Memory B cell (primary cell): ENCODE results near the gene GCNT2.
"Not testable (repeated sequence)": the region's sequence is repeated elsewhere in the genome, so short reads cannot be mapped to it uniquely, and the experiment has no call there.

Source experiments
- ATAC-seq: fragments of 150-1000 bp; cut with Tn5 transposase; 2 replicates; pipeline ENCODE4 v1.10.0; 2021; ENCODE audit warnings: low read depth, mild to moderate bottlenecking, moderate library complexity
- DNase-seq, 2 donors: peaks; one replicate each; pipeline ENCODE4 v3.0.0; 2022; ENCODE audit warnings: low spot score in 2 of 2
- H3K27ac Mint-ChIP-seq: one replicate; pipeline ENCODE4 v1.8.0; 2022; ENCODE audit warnings: mild to moderate bottlenecking, moderate library complexity, mixed read lengths
- H3K27me3 Mint-ChIP-seq: one replicate; pipeline ENCODE4 v1.8.0; 2022; ENCODE audit warnings: mixed read lengths
- H3K36me3 Mint-ChIP-seq: one replicate; pipeline ENCODE4 v1.8.0; 2022; ENCODE audit warnings: mild to moderate bottlenecking, mixed read lengths
- H3K4me1 Mint-ChIP-seq: one replicate; pipeline ENCODE4 v1.8.0; 2022; ENCODE audit warnings: mixed read lengths
- H3K4me3 Mint-ChIP-seq: one replicate; pipeline ENCODE4 v1.8.0; 2022; ENCODE audit warnings: mild to moderate bottlenecking, moderate library complexity, mixed read lengths
- H3K9me3 Mint-ChIP-seq: one replicate; pipeline ENCODE4 v1.8.0; 2022; ENCODE audit warnings: mixed read lengths

Gene GCNT2

DNA sequence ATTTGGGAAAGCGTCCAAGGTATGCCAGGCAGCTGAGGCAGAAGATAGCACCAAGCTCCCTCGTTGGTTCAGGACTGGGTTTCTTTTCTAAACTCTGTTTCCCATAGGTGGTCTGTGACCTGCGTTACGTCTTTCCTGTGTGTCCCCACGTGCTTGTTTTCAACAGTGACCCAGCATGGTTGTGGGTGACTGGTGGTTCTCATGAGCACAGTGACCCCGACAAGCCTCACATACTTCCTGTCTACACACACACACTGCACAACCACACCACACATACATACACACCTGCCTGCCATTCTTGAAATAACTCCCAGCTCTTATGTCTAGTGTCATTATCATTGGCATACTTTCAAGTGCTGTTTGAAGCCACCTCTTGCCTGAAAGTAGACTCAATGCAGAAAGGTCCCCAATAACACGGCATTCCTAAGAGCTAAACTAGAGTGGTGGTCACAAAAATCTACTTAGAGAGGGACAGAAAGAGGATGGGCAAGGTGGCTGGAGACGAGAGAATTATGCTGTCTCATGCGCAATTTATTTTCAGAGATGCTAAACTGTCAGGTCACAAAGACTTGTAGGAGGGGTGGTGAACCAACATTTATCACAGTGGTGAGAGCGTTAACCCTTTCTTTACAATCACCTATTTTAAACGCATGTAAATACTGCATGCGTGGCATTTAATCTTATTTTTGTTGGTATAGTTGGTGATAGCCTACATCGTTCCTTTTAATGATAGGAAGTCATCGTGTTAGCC is 66.7 kb downstream of the GCNT2 start:
- Mint-ChIP-seq H3K27ac (no peak overlapping the region), H3K27me3 (no peaks in the 10 kb centered on the region), H3K4me3 (no peak overlapping the region), H3K36me3 (peaks cover 15% of the 10 kb centered on the region), H3K9me3 (no peaks in the 10 kb centered on the region), H3K4me1 (peaks cover 14% of the 10 kb centered on the region)
- DNase-seq (no peak), ATAC-seq (no peak)

DNA sequence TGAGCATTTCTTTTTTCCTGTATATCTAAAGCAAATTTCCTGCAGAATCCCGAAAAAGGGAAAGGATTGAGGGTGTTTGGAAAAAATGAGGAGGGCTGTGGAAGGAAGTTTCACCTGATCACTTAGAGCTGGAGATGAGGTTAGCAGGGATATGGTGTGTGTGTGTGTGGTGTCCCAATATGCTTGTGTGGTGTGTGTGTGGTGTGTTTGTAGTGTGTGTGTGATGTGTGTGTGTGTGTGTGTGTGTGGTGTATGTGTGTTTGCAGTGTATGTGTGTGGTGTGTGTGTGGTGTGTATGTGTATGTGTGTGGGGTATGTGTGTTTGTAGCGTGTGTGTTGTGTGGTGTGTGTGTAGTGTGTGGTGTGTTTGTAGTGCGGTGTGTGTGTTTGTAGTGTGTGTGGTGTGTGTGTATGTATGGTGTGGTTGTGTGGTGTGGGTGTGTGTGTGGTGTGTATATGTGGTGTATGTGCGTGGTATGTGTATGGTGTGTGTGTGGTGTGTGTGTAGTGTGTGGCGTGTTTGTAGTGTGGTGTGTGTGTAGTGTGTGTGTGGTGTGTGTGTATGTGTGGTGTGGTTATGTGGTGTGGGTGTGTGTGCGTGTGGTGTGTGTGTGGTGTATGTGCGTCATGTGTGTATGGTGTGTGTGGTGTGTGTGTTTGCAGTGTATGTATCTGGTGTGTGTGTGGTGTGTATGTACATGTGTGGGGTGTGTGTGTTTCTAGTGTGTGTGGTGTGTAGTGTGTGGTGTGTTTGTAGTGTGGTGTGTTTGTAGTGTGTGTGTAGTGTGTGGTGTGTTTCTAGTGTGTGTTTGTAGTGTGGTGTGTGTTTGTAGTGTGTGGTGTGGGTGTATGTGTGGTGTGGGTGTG is 67.6 kb downstream of the GCNT2 start:
- Mint-ChIP-seq H3K4me3 (no peak overlapping the region), H3K9me3 (no peaks in the 10 kb centered on the region), H3K4me1 (peaks cover 12% of the 10 kb centered on the region), H3K27ac (no peak overlapping the region), H3K27me3 (no peaks in the 10 kb centered on the region), H3K36me3 (peaks cover 17% of the 10 kb centered on the region)
- DNase-seq = no peak
- no peak for ATAC-seq

DNA sequence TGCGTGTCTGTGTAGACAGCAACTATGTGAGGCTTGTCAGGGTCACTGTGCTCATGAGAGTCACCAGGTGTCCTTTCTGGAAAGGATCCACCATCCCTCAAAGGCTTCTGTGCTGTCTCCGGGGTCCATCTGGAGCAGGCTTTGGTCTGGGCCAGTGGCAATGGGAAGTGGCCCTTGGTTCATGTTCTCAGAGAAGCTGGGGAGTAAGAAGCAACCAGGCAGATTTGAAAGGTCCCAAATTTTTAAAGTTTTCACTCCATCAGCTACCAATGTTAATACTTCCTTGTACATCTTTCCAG is 68.2 kb downstream of the GCNT2 start:
- H3K9me3 Mint-ChIP-seq = no peaks in the 10 kb centered on the region

GRCh38 chr6:10589983-10590382 is 68.8 kb downstream of the GCNT2 start:
- H3K27ac Mint-ChIP-seq = no peak overlapping the region
- ATAC-seq (no peak), DNase-seq (no peak)
- peaks cover 17% of the 10 kb centered on the region for H3K36me3 Mint-ChIP-seq
- H3K9me3 Mint-ChIP-seq = no peaks in the 10 kb centered on the region
- H3K27me3 Mint-ChIP-seq = no peaks in the 10 kb centered on the region
- peaks cover 18% of the 10 kb centered on the region for H3K4me1 Mint-ChIP-seq
- H3K4me3 Mint-ChIP-seq = no peak overlapping the region

More for the DNA sequence above, 68.2 kb downstream of the GCNT2 start:
- no peak overlapping the region for H3K4me3 Mint-ChIP-seq
- ATAC-seq (no peak), DNase-seq (no peak)
- peaks cover 17% of the 10 kb centered on the region for H3K36me3 Mint-ChIP-seq
- no peak overlapping the region for H3K27ac Mint-ChIP-seq
- H3K4me1 Mint-ChIP-seq = peaks cover 12% of the 10 kb centered on the region
- H3K27me3 Mint-ChIP-seq = no peaks in the 10 kb centered on the region

GRCh38 chr6:10591422-10592160 is 70.4 kb downstream of the GCNT2 start:
- Mint-ChIP-seq H3K4me3 (no peak overlapping the region), H3K9me3 (no peaks in the 10 kb centered on the region), H3K36me3 (peaks cover 12% of the 10 kb centered on the region), H3K27me3 (no peaks in the 10 kb centered on the region), H3K27ac (no peak overlapping the region), H3K4me1 (peaks cover 22% of the 10 kb centered on the region)
- DNase-seq = no peak
- no peak for ATAC-seq

- Mint-ChIP-seq H3K27me3 (no peaks in the 10 kb centered on the region), H3K4me3 (no peak overlapping the region), H3K27ac (no peak overlapping the region), H3K36me3 (peaks cover 9% of the 10 kb centered on the region), H3K9me3 (no peaks in the 10 kb centered on the region), H3K4me1 (peaks cover 33% of the 10 kb centered on the region)
- no peak for DNase-seq
- no peak for ATAC-seq
These were observed 74.8 kb downstream of the GCNT2 start for GRCh38 chr6:10595731-10596664.

DNA sequence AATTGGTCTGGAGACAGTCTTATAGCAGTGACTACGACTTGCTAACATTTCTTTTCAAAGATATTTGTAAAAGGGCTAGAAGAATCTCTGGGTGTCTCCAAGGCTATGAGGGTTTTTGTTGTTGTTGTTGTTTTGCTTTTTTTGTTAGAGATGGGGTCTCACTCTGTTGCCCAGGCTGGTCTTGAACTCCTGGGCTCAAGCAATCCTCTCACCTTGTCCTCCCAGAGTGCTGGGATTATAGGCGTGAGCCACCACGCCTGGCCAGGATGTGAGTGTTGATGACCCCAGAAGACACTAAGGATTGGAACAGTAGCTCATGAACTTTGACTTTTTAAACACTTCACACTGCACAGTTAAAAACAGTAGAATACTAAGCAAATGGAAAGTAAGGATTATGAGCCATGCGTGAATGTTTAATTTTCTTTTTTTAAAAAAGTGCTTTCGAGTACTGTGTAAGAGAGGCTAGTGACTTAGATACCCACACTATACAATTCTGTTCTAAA is 76.4 kb downstream of the GCNT2 start:
- no peak for DNase-seq
- no peak for ATAC-seq
- peaks cover 33% of the 10 kb centered on the region for H3K4me1 Mint-ChIP-seq
- no peaks in the 10 kb centered on the region for H3K9me3 Mint-ChIP-seq
- no peak overlapping the region for H3K27ac Mint-ChIP-seq
- H3K27me3 Mint-ChIP-seq = no peaks in the 10 kb centered on the region
- H3K4me3 Mint-ChIP-seq = no peak overlapping the region
- peaks cover 2% of the 10 kb centered on the region for H3K36me3 Mint-ChIP-seq

DNA sequence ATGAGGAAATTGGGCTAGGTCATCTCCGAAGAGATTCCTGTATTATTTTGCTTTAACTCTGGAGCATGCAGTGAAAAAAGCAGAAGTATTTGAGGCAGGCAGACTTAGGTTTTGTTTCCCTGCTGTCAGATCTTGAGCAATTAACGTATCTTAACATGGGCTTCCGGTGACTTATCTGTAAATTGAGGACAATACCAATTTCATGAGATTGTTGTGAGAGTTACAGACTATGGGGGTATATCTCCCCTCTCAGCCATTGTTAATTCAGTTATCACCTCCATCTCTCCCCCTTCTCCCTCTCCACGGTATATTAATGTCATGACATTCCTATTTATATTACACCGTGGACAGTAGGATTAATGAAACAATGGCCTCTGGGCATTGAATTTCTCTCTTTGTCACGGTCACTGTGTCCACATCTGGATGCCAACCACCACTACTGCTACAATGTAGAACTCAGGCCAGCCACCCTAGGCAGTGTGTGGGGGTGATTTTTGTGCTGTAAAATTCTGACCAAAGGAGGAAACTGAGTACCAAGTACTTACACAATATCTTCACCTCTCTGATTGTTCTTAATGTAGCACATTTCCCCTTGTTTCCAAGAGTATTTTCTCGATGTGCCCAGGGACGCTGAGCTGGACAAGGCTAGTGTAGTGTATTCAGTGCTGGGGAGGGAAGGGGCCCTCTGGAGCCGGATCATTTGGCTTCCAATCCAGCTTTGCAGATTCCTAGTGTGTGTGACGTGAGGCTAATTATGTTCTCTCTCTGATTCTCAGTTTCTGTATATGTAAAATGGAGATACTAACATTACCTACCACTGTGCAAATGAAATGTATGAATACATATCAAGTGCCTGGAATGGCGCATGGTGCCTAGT is 77.2 kb downstream of the GCNT2 start:
- ATAC-seq = no peak
- H3K4me1 Mint-ChIP-seq = peaks cover 33% of the 10 kb centered on the region
- peak overlapping the region; percentile 6 for H3K27ac Mint-ChIP-seq
- no peak for DNase-seq
- no peak overlapping the region for H3K4me3 Mint-ChIP-seq
- H3K9me3 Mint-ChIP-seq = no peaks in the 10 kb centered on the region
- peaks cover 5% of the 10 kb centered on the region for H3K36me3 Mint-ChIP-seq
- H3K27me3 Mint-ChIP-seq = no peaks in the 10 kb centered on the region

- H3K4me3 Mint-ChIP-seq = no peak overlapping the region
- H3K4me1 Mint-ChIP-seq = peaks cover 31% of the 10 kb centered on the region
- no peak for ATAC-seq
- H3K27me3 Mint-ChIP-seq = no peaks in the 10 kb centered on the region
- H3K9me3 Mint-ChIP-seq = no peaks in the 10 kb centered on the region
- H3K36me3 Mint-ChIP-seq = peaks cover 3% of the 10 kb centered on the region
- DNase-seq = no peak
- no peak overlapping the region for H3K27ac Mint-ChIP-seq
These were observed 77.9 kb downstream of the GCNT2 start for GRCh38 chr6:10599046-10599445.

DNA sequence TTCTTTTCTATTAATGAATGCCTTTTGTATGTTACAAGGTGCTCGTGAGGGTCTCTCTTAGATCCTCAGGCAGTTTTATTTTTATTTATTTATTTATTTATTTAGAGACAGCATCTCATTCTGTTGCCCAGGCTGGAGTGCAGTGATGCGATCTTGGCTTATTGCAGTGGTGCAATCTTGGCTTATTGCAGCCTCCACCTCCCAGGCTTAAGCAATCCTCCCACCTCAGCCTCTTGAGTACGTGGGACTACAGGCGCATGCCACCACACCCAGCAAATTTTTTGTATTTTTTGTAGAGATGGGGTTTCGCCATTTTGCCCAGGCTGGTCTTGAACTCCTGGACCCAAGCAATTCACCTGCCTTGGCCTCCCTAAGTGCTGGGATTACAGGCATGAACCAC is 79.5 kb downstream of the GCNT2 start:
- H3K27me3 Mint-ChIP-seq, H3K4me3 Mint-ChIP-seq, H3K27ac Mint-ChIP-seq, DNase-seq, H3K9me3 Mint-ChIP-seq, H3K36me3 Mint-ChIP-seq, ATAC-seq: not testable (repeated sequence)
- H3K4me1 Mint-ChIP-seq = peaks cover 23% of the 10 kb centered on the region

GRCh38 chr6:10603219-10603618 is 82.1 kb downstream of the GCNT2 start:
- Mint-ChIP-seq H3K36me3 (peaks cover 9% of the 10 kb centered on the region), H3K9me3 (no peaks in the 10 kb centered on the region), H3K4me3 (no peak overlapping the region), H3K27ac (no peak overlapping the region), H3K4me1 (peaks cover 16% of the 10 kb centered on the region), H3K27me3 (no peaks in the 10 kb centered on the region)
- no peak for DNase-seq
- no peak for ATAC-seq

DNA sequence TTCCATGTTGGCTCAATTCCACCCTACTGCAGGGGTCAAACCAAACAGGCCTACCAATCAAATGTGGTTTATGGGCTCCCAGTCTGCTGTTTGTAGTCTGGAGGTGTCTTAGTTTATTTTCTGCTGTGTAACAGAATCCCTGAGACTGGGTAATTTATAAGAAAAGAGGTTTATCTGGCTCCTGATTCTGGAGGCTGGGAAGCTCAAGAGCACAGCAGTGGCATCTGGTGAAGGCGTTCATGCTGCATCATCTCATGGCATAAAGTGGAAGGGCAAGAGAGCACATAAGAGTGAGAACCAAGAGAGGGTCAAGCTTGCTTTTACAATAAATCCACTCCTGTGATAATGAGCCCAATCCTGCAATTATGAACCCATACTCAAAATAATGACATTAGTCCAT is 87.9 kb downstream of the GCNT2 start:
- Mint-ChIP-seq H3K27ac (no peak overlapping the region), H3K4me1 (peaks cover 8% of the 10 kb centered on the region), H3K4me3 (no peak overlapping the region), H3K36me3 (peaks cover 17% of the 10 kb centered on the region), H3K9me3 (no peaks in the 10 kb centered on the region), H3K27me3 (no peaks in the 10 kb centered on the region)
- DNase-seq (no peak), ATAC-seq (no peak)
